Stimulated activated CD8-positive, alpha-beta memory T cell treated with anti-CD3 and anti-CD28 coated beads, Interleukin-7, amount 100 ng/mL, for 4 hours (primary cell): ENCODE measurements around the gene MAPK13.
"Not testable (repeated sequence)": the region's sequence is repeated elsewhere in the genome, so short reads cannot be mapped to it uniquely, and the experiment has no call there.

Source experiments
- DNase-seq, 2 donors: peaks; one replicate each; pipeline ENCODE4 v3.0.0-alpha.2; 2020; ENCODE audit warnings: low read depth in 2 of 2

Gene MAPK13

DNA sequence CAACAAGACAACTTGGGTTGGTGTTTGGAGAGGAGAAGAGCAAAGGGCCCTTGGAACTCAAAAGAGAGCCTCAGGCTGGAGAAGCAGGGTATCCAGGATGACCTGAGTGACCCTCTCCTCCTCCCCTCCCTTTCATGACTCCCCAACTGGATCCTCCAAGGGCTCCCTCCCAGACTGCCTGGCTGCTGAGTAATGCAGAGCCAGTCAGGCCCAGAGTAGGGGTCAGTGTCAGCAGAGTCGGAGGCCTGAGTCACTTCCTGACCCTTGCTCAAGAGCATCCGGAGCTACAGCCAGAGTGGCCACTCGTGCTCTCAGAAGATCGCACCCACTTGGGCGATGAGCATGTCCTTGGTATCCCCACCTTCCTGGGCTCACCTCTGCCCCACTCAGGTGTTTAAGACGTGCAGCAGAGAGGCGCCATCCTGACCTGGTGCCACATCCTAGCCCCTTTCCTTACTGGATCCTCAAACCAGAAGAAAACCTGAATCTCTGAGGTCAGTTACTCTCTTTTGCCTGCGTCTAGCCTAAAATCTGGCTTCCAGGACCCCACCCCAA, 2.8 kb upstream of the MAPK13 start:
- no peak for DNase-seq

DNA sequence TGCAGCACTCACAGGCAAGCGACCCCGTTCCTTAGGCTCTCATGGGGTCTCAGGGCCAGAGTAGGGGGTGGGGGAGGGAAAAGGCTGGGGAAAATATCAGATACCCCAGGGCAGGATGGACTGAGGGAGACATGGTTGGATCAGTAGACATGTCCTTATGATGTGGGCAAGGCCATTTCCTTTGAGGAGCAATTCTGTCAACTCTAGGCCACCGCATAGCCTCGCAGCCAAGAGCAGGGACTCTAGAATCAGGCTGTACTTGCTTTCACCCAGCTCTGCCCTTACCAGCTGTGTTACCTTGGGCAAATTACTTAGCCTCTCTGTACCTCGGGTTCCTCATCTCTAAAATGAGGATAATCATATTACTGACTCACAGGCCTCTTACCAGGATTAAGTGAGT, 2.2 kb upstream of the MAPK13 start:
- DNase-seq: no peak

- DNase-seq: no peak
These were observed 1.5 kb upstream of the MAPK13 start for GRCh38 chr6:36128793-36129192.

DNA sequence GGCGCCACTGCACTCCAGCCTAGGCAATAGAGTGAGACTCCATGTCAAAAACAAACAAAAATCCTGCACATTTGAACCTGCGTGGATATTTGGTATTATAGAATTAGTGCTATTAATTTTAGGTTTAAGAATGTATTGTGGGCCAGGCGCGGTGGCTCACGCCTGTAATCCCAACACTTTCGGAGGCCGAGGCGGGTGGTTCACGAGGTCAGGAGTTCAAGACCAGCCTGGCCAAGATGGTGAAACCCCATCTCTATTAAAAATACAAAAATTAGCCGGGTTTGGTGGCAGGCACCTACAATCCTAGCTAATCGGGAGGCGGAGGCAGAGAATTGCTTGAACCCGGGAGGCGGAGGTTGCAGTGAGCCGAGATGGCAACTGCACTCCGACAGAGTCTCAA, 979 bp upstream of the MAPK13 start:
- DNase-seq: not testable (repeated sequence)

GRCh38 chr6:36130667-36131510, 576 bp downstream of the MAPK13 start:
- DNase-seq: peak; percentile 42 to 68

DNA sequence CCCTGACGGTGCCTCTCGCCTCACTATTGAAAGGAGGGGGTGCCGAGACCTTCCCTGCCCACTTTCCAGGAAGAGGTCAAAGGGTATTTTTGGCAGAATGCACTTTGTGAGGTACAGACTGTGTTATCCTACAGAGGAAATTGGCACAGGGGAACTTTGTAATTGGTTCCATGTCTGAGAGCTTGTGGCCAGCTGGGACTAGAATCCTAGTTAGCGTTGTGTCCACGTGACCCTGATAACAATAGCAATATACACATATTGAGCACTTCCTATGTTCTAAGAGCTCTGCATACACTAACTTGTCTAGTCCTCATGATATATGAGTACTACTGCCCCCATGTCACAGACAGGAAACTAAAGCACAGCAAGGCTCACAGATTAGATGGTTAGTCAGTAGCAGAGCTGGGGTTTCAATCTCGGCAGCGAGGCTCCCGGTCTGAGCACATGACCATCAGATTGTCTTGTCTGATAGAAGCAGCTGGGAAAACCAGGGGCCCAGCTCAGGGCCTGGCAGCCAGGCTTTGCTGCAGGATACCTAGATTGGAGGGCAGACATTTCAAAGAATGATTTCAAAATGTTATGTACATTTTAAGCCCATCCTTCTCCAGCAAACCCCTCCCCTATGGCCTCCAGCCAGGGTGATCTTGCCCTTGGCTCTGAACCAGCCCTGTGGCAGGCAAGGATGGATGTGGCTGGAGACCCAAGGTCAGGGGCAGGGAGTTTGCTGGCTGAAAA, 1.4 kb downstream of the MAPK13 start:
- DNase-seq: no peak

DNA sequence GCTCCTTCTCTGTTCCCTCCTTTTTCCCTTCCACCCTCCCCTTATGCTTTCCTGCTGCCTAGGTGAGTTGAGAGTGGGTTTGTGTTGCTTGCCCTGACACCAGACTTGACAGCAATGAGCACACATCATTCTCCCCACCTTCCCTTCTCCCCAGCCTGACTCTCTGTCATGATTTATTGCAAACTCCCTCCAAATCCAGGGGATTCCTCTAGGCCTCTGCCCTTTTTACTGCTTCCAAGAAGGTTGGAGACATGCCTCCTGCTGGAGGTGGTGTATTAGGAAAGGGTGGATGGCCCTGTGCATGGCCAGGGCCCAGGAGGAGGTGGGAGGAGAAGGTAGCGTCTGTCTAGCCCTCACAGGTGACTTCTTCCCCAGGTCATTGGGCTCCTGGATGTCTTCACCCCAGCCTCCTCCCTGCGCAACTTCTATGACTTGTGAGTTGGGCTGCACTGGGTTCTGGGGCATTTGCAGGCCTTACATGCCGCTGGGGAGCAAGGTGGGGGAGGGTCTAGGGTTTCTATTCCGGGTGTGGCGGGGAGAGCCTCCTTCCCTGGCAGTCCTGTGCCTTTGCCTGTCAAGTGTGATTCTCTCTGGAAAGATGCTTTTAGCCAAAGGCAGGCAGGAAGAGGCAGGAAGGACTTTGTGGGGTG, 2.1 kb downstream of the MAPK13 start:
- no peak for DNase-seq

DNA sequence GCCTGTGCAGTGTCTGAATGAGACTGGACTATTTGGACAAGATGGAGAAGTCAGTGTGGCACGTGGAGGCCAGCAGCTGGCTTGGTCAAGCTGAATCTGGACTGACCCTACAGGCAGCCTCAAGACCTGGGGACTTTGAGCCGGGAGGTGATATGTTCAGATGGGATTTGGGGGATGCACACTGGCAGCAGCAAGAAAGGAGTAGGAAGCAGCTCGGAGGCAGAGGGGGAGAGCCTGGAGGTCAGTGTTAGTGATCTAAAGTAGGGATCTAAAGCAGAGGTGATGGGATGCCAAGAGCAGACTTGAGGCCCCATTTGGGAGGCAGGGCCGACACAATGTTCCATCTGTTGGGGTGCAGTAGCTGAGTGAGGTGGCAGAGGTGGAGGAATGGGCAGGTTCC, 2.8 kb downstream of the MAPK13 start:
- DNase-seq: no peak

DNA sequence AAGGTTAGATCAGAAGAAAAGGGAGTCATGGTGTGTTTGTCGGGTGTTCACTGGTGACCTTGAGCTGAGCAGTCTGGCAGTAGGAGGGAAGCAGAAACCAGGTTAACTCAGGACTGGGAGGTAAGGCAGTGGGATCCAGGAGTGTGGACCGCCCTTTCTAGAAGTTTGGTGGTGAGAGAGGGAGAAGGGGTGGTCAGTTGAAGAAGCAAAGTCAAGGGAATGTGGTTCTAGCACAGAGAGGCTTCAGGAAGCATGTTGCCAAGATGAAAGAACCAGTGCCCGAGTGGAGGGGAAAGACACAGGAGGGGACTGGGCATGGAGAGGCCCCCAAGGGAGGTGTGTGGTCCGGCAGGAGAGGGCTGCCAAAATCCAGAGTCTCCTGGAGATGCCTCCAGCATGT, 3.6 kb downstream of the MAPK13 start:
- no peak for DNase-seq

GRCh38 chr6:36135053-36135731, 4.9 kb downstream of the MAPK13 start:
- DNase-seq: no peak

DNA sequence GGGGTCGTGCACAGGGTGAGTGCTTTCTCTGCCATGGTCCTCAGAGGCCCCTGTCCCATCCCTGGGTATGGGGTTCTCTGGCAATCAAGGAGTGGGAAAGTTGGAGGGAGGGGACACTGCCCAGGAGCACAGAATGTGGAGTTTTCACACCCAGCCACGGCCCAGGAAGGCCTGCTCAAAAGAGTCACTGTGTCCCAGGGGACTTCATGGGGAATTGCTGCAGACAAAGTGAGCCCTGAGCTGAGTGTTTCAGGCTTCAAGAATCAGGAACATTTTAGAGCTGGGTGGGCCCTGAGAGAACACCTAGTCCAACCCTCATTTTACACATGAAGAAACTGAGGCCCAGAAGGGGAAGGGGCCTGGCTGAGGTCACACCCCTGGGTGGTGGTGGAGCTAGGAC, 5.7 kb downstream of the MAPK13 start:
- no peak for DNase-seq

DNA sequence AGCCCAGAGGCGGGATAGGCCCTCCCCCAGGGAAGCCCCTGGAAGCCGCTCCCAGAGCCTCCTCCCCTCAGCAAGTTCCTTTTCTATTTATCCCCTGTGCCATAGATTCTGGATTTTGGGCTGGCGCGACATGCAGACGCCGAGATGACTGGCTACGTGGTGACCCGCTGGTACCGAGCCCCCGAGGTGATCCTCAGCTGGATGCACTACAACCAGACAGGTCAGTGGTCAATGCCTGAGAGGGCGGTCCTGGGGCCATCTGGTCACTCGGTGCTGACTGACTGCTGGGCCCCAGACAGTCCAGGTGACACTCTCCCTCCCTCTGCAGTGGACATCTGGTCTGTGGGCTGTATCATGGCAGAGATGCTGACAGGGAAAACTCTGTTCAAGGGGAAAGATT, 6.2 kb downstream of the MAPK13 start:
- DNase-seq: no peak

- DNase-seq: no peak
These were observed 8.4 kb downstream of the MAPK13 start for GRCh38 chr6:36138667-36139066.

GRCh38 chr6:36139431-36139830, 9.1 kb downstream of the MAPK13 start:
- DNase-seq: no peak

- DNase-seq: no peak
These were observed 9.8 kb downstream of the MAPK13 start for GRCh38 chr6:36139991-36140710.

DNA sequence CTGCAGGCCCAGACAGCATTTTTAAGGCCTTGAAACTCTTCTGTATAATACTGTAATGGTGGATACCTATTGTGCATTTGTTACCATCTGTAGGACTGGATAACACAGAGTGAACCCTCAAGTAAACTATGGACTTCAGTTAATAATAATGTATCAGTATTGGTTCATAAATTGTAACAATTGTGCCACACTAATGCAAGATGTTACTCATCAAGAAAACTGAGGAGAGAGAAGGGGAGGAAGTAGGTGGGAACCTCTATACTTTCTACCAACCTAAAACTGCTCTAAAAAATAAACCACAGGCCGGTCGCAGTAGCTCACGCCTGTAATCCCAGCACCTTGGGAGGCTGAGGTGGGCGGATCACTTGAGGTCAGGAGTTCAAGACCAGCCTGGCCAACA, 10.8 kb downstream of the MAPK13 start:
- DNase-seq: no peak

GRCh38 chr6:36141961-36142360, 11.6 kb downstream of the MAPK13 start:
- DNase-seq: no peak

DNA sequence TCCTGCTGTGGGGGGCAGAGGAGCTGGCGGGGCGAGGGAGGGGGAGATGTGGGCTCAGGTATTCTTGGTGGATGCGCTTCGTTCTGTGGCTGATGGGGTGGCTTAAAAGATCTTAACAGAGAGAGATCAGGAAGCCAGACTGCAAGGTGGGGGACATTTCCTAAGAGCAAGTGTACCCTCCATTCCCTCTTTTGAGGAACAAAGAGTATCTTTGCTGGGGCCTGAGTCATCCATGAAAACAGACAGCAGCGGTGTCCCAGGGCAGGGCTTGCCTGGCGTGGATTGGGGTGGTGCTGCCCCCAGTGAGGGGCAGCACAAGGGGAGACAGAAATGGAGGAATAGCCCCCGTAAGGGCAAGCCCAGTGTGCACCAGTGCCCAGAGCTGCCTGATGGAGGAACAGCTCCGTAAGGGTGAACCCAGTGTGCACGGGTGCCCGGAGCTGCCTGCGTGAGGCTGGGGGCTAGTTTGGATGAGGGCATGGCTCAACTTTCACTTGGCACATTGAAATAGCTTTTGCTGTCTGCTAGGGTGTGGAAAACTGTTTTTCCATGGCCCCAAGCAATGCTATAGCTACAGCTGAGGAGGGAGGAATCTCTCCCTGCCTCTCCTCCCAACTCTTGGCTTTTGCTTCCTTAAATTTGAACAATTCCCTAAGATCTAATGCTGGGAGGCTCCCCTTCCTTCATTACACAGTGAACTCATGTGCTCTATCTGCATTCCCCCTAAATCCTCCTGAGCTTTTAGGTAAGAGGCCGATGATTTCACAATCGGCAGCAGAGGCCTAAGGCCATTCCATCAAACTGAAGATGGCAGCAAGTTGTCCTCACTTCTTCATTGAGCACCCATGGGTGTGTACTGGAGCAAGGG, 12.9 kb downstream of the MAPK13 start:
- no peak for DNase-seq

GRCh38 chr6:36145495-36145894, 15.2 kb downstream of the MAPK13 start:
- DNase-seq: no peak

- DNase-seq: no peak
These were observed 17.0 kb downstream of the MAPK13 start for GRCh38 chr6:36147294-36147693.
